ENCODE results near the gene C19orf53.
"Not testable (repeated sequence)": the region's sequence is repeated elsewhere in the genome, so short reads cannot be mapped to it uniquely, and the experiment has no call there.

The C19orf53 gene

DNA sequence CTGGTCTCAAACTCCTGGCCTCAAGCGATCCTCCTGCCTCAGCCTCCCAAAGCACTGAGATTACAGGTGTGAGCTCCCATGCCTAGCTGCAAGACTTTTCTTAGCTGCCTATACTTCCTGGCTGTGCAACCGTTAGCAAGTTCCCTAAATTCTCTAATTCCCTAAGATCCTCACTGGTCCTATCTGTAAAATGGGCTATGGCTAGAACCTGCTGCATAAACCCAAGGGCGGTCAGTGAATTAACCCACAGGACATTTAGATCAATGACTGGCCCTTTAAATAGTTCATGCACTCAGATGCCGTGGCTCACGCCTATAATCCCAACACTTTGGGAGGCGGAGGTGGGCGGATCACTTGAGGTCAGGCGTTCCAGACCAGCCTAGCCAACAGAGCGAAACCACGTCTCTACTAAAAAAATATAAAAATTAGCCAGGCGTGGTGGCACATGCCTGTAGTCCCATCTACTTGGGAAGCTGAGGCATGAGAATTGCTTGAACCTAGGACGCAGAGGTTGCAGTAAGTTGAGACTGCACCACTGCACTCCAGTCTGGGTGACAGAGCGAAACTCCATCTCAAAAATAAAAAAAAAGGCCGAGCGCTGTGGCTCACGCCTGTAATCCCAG lies 4.1 kb upstream of the C19orf53 start:
- H3K4me1 Mint-ChIP-seq (ENCODE audit: low read depth): peaks cover 26% of the 10 kb centered on the region
- intact Hi-C loops (cut with micrococcal nuclease): no loop called here
- H3K9me3 Mint-ChIP-seq: no peaks in the 10 kb centered on the region
- H3K4me3 Mint-ChIP-seq: no peak overlapping the region
- no peaks in the 10 kb centered on the region for H3K27me3 Mint-ChIP-seq
- H3K27ac Mint-ChIP-seq: no peak overlapping the region
- peaks cover 74% of the 10 kb centered on the region for H3K36me3 Mint-ChIP-seq (ENCODE audit: low read depth)

DNA sequence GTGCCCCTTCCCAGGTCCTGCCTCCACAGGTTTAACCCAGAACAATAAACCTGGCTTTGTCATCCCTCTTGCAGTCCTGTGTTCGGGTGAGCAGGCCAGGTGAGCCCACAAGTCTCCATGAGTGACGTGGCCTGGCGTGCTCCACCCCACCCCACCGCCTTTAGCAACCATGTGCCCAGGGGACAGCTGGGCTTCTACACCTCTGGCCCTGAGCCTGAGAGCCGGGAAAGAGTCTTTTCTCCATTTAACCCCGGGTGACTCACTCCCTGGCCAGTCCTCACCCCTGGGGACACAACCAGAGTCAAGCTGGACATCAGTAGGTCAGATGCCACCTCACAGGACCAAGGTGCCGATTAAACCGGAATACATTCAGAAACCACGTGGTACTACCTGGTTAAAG lies 4.1 kb downstream of the C19orf53 start:
- intact Hi-C loops (cut with micrococcal nuclease): no loop called here
- H3K4me3 Mint-ChIP-seq: no peak overlapping the region
- no peaks in the 10 kb centered on the region for H3K9me3 Mint-ChIP-seq
- peaks cover 50% of the 10 kb centered on the region for H3K36me3 Mint-ChIP-seq (ENCODE audit: low read depth)
- H3K4me1 Mint-ChIP-seq (ENCODE audit: low read depth): peaks cover 36% of the 10 kb centered on the region
- H3K27me3 Mint-ChIP-seq: peaks cover 2% of the 10 kb centered on the region
- no peak overlapping the region for H3K27ac Mint-ChIP-seq

DNA sequence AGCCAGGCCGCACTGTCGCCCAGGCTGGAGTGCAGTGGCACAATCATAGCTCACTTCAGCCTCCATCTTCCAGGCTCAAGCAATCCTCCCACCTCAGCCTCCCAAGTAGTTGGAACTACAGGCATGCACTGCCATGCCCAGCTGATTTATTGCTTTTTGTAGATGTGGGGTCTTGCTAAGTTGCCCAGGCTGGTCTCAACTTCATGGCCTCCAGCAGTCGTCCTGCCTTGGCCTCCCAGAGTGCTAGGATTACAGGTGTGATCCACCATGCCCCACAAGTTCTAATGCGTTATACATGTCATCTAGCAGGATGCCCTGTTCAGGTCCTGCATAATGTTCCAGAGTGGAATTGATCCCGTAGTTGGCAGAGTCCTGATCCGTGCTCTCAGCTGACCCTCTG lies 4.6 kb downstream of the C19orf53 start:
- peaks cover 2% of the 10 kb centered on the region for H3K27me3 Mint-ChIP-seq
- no peaks in the 10 kb centered on the region for H3K9me3 Mint-ChIP-seq
- peaks cover 50% of the 10 kb centered on the region for H3K36me3 Mint-ChIP-seq (ENCODE audit: low read depth)
- peaks cover 36% of the 10 kb centered on the region for H3K4me1 Mint-ChIP-seq (ENCODE audit: low read depth)
- H3K4me3 Mint-ChIP-seq: no peak overlapping the region
- no peak overlapping the region for H3K27ac Mint-ChIP-seq
- intact Hi-C loops (cut with micrococcal nuclease): no loop called here

DNA sequence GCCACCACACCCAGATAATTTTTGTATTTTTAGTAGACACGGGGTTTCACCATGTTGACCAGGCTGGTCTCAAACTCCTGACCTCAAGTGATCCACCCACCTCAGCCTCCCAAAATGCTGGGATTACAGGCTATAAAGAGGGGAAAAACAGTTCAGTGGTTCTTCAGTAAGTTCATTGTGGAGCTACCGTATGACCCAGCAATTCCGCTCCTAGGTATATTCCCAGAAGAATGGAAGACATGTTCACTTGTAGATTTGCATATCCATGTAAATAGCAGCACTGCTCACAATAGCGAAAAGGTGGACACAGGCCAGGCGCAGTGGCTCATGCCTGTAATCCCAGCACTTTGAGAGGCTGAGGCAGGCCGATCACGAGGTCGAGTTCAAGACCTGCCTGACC lies 5.5 kb downstream of the C19orf53 start:
- H3K27ac Mint-ChIP-seq; H3K27me3 Mint-ChIP-seq; H3K9me3 Mint-ChIP-seq; H3K4me3 Mint-ChIP-seq; intact Hi-C loops (cut with micrococcal nuclease): not testable (repeated sequence)
- Mint-ChIP-seq H3K36me3 (ENCODE audit: low read depth) (peaks cover 42% of the 10 kb centered on the region), H3K4me1 (ENCODE audit: low read depth) (peaks cover 31% of the 10 kb centered on the region)

DNA sequence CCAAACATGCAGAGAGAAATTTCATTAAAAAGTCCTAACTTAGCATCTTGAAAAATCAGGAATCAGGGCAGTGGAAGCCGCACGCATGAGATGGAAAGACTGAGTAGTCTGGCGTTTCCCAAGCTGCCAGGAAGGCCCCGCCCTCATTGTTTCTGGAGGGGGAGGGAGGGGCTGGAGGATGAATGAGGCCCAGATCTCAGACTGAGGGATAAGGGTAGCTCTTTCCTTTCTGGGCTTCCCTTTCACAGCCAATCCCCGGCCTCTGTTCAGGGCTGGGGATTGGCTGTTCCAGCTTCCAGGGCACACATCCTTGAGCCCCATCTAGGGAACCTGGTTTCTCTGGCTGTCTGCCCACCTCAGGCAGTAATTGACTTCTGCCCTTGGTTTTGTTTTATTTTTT lies 7.3 kb downstream of the C19orf53 start:
- Mint-ChIP-seq H3K4me3 (no peak overlapping the region), H3K9me3 (no peaks in the 10 kb centered on the region), H3K27me3 (peaks cover 4% of the 10 kb centered on the region), H3K4me1 (ENCODE audit: low read depth) (peaks cover 20% of the 10 kb centered on the region), H3K27ac (no peak overlapping the region), H3K36me3 (ENCODE audit: low read depth) (peaks cover 33% of the 10 kb centered on the region)
- intact Hi-C loops (cut with micrococcal nuclease): no loop called here

DNA sequence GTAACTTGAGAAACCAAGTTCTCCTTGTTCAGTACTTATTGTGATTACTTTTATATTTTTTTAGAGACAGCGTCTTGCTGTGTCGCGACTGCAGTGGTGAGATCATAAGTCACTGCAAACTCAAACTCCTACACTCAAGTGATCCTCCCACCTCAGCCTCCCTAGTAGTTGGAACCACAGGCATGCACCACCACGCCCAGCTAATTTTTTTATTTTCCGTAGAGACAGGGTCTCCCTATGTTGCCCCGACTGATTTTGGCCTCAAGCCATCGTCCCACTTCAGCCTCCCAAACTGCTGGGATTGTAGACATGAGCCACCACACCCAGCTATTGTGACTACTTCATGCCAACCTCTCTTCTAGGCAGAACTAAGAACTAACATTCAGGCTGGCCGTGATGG lies 8.3 kb downstream of the C19orf53 start:
- H3K9me3 Mint-ChIP-seq: no peaks in the 10 kb centered on the region
- intact Hi-C loops (cut with micrococcal nuclease): no loop called here

DNA sequence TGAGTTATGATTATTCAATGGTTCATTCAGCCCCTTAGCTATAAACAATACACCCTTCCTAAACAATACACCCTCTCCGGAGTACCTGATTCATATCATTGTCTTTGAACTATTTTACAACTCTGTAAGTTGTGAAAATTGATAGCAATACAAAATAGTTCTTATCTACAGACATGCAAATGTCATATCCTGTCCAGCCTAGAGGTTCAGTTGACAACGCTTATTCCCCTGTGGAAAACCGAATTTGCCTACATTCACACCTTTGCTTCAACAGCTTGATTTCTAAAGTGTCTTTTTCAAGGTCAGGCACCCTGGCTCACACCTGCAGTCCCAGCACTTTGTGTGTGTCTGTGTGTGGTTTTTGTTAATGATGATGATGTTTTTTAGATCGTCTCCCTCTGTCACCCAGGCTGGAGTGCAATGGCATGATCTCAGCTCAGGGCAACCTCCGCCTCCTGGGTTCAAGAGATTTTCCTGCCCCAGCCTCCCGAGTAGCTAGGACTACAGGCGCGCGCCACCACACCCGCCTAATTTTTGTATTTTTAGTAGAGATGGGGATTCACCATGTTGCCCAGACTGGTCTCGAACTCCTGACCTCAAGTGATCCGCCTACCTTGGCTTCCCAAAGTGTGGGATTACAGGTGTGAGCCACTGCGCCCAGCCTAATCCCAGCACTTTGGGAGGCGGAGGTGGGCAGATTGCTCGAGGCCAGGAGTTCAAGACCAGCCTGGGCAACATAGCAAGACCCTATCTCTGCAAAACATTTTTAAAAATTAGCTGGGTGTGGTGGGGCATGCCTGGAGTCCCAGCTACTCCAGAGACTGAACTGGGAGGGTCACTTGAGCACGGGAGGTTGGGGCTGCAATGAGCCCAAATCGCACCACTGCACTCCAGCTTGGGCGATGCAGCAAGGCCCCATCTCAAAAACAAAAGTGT lies 9.6 kb downstream of the C19orf53 start:
- Mint-ChIP-seq H3K36me3 (ENCODE audit: low read depth) (peaks cover 10% of the 10 kb centered on the region), H3K4me1 (ENCODE audit: low read depth) (peaks cover 33% of the 10 kb centered on the region), H3K9me3 (no peaks in the 10 kb centered on the region), H3K4me3 (no peak overlapping the region), H3K27me3 (peaks cover 4% of the 10 kb centered on the region), H3K27ac (no peak overlapping the region)
- intact Hi-C loops (cut with micrococcal nuclease): no loop called here

More for the DNA sequence above, 8.3 kb downstream of the C19orf53 start:
- Mint-ChIP-seq H3K27me3 (peaks cover 4% of the 10 kb centered on the region), H3K4me1 (ENCODE audit: low read depth) (peaks cover 24% of the 10 kb centered on the region), H3K27ac (no peak overlapping the region), H3K4me3 (no peak overlapping the region), H3K36me3 (ENCODE audit: low read depth) (peaks cover 23% of the 10 kb centered on the region)

DNA sequence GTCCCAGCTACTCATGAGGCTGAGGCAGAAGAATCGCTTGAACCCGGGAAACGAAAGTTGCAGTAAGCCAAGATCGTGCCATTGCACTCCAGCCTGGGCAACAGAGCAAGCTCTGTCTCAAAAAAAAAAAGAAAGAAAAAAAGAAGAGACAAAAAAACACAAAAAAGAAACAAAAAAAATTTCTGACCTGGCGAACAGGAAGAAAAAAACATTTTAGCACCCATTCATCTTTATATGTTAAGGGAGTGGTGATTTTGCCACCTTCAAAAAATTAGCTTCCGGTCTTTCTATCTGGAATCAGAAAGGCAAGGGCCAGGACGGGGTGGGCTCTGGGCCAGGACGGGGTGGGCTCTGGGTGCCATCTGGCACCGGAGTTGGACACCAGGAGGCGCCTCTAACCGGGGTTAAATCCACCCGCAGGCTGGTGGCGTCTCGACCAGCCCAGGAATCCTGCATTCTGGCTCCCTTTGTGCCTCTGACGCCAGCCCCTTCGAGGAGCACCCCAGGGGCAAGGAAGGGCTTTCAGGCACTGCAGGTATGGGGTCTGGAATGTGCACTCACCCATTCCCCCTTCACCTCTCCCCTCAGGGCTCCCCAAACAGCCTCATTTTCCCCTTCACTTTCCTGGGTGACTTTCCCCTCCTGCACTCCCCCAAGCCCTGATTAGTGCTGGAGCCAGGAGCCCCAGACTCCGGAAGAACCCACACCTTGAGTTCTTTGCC lies 10.6 kb downstream of the C19orf53 start:
- H3K36me3 Mint-ChIP-seq (ENCODE audit: low read depth): no peaks in the 10 kb centered on the region
- peaks cover 4% of the 10 kb centered on the region for H3K27me3 Mint-ChIP-seq
- no peaks in the 10 kb centered on the region for H3K9me3 Mint-ChIP-seq
- peak overlapping the region; percentile 78 for H3K27ac Mint-ChIP-seq
- intact Hi-C loops (cut with micrococcal nuclease): loop anchor here (1.0 kb wide), 1 partner anchor 77 kb away; no protein-coding TSS in a partner anchor
- H3K4me3 Mint-ChIP-seq: peak overlapping the region; percentile 42
- peaks cover 35% of the 10 kb centered on the region for H3K4me1 Mint-ChIP-seq (ENCODE audit: low read depth)

DNA sequence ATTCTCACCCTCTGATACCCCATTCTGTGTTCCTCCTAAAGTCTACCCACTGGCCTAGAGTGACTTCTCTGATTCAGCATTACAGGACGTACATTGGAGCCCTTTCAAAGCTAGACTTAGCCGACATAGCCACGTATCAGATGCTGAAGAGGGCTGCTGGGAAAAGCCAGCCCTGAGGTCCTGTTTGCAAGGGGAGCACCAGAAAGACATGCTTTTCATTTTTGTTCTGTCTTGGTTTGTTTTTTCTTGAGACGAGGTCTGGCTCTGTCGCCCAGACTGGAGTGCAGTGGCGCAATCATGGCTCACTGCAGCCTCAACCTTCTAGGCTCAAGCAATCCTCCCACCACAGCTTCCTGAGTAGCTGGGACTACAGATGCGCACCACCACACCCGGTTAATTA lies 14.7 kb downstream of the C19orf53 start:
- intact Hi-C loops (cut with micrococcal nuclease): no loop called here
- no peaks in the 10 kb centered on the region for H3K36me3 Mint-ChIP-seq (ENCODE audit: low read depth)
- H3K9me3 Mint-ChIP-seq: no peaks in the 10 kb centered on the region
- peaks cover 40% of the 10 kb centered on the region for H3K4me1 Mint-ChIP-seq (ENCODE audit: low read depth)
- peaks cover 2% of the 10 kb centered on the region for H3K27me3 Mint-ChIP-seq
- no peak overlapping the region for H3K4me3 Mint-ChIP-seq
- H3K27ac Mint-ChIP-seq: peak overlapping the region; percentile 93

DNA sequence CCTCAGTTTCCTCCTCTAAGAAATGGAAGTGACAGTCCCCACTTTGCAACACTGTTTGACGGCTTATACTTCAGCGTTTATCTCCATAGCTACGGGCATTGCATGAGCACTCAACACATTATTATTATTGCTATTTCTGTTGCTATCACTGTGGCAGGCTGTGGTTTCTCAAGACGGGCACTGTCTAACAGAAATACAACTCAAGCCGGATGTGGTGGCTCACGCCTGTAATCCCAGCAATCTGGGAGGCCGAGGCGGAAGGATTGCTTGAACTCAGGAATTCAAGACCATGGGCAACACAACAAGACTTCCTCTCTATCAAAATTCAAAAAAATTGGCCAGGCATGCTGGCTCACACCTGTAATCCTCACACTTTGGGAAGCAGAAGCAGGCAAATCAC lies 16.1 kb downstream of the C19orf53 start:
- intact Hi-C loops (cut with micrococcal nuclease): no loop called here
- no peaks in the 10 kb centered on the region for H3K27me3 Mint-ChIP-seq

DNA sequence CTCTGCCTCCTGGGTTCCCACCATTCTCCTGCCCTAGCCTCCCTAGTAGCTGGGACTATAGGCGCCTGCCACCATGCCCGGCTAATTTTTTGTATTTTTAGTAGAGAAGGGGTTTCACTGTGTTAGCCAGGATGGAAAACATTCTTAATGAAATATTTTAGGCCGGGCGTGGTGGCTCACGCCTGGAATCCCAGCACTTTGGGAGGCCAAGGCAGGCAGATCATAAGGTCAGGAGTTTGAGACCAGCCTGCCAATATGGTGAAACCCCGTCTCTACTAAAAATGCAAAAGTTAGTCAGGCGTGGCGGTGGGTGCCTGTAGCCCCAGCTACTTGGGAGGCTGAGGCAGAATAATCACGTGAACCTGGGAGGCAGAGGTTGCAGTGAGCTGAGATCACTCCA lies 19.1 kb downstream of the C19orf53 start:
- H3K27ac Mint-ChIP-seq; H3K36me3 Mint-ChIP-seq (ENCODE audit: low read depth); intact Hi-C loops (cut with micrococcal nuclease); H3K9me3 Mint-ChIP-seq; H3K4me3 Mint-ChIP-seq; H3K27me3 Mint-ChIP-seq: not testable (repeated sequence)
- peaks cover 51% of the 10 kb centered on the region for H3K4me1 Mint-ChIP-seq (ENCODE audit: low read depth)

More for the DNA sequence above, 16.1 kb downstream of the C19orf53 start:
- H3K4me1 Mint-ChIP-seq (ENCODE audit: low read depth): peaks cover 43% of the 10 kb centered on the region
- H3K9me3 Mint-ChIP-seq: no peaks in the 10 kb centered on the region
- H3K36me3 Mint-ChIP-seq (ENCODE audit: low read depth): peaks cover 8% of the 10 kb centered on the region
- H3K27ac Mint-ChIP-seq: peak overlapping the region; percentile 53
- H3K4me3 Mint-ChIP-seq: no peak overlapping the region

DNA sequence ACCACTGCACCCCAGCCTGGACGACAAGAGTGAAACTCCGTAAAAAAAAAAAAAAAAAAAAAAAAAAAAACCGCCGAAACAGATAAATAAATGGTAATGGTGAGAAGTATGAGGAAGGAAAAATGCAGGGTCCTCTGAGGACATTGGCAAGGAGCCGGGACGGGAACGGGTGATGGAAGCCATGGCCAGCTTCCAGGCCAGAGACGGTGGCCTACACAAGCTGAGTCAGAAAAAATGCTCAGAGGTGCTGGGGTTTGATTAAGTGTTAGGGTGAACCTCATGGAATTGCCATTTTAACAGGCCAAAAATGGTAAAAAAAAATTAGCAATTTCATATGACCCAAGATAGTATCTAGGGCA lies 20.1 kb downstream of the C19orf53 start:
- H3K36me3 Mint-ChIP-seq (ENCODE audit: low read depth): peaks cover 8% of the 10 kb centered on the region
- peaks cover 50% of the 10 kb centered on the region for H3K4me1 Mint-ChIP-seq (ENCODE audit: low read depth)
- H3K27ac Mint-ChIP-seq: peak overlapping the region; percentile 96
- intact Hi-C loops (cut with micrococcal nuclease): no loop called here
- H3K27me3 Mint-ChIP-seq: no peaks in the 10 kb centered on the region
- H3K4me3 Mint-ChIP-seq: peak overlapping the region; percentile 100
- H3K9me3 Mint-ChIP-seq: no peaks in the 10 kb centered on the region

DNA sequence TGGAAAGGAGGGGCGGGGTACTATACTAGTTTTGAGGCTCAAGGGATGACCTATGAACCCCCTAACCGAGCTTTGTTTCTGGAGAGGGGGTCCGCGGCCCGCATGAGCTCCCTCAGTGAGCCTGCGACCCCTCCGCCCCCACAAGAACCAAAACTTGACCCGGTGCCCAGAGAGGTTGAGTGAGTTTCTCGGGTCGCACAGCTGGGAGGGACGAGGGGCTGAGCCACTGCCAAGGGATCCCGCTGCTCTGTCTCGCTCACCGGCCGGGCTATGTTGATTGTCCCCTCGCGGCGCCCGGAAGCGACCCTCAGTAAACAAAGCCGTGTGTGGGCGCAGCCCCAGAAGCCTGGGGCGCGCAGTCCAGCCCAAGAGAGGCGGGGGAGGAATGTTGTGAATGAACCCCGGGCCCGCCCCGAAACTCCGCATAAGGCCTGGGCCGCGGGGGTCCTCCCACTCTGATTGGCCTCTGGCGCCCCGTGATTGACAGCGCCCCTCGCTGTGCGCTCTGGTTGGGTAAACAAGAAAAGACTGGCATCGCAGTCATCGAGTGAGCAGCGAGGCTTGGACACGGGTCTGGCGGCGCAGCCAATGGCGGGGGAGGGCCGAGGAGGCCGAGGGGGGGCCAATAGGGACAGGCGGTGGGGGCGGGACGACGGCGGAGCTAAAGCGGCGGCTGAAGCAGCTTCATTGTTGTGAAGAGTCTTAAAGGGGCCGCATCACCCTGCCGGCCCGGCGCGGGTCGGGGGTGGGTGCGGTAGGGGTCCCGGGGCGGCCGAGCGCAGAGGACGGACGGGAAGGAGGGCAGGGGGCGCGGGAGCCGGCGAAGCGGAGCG lies 20.7 kb downstream of the C19orf53 start, which contains the start of gene ZSWIM4:
ZSWIM4 (plus strand) TSS at position 687 of the 833 bp plus-strand sequence. CDS start 206 bp downstream, outside the sequence.
- H3K4me1 Mint-ChIP-seq (ENCODE audit: low read depth): peaks cover 47% of the 10 kb centered on the region

More for the DNA sequence above, 20.7 kb downstream of the C19orf53 start, which contains the start of gene ZSWIM4:
- no peaks in the 10 kb centered on the region for H3K27me3 Mint-ChIP-seq
- no peaks in the 10 kb centered on the region for H3K9me3 Mint-ChIP-seq
- peak within 1 kb of the TSS; percentile 96 for H3K27ac Mint-ChIP-seq
- intact Hi-C loops (cut with micrococcal nuclease): loop anchor here (5.0 kb wide), 2 partner anchors 42 to 287 kb away; no protein-coding TSS in a partner anchor
- H3K36me3 Mint-ChIP-seq (ENCODE audit: low read depth): peaks cover 13% of the 10 kb centered on the region
- H3K4me3 Mint-ChIP-seq: peak within 1 kb of the TSS; percentile 100
